K562 (cell line): ENCODE data around the gene HDAC10. TPM values are rescaled to one million over a fixed set of nuclear protein-coding genes. Genes with fewer than 3 reads are reported as not detected.

Experiments used
- ATF7 ChIP-seq: fragments of 450-650 bp; IDR thresholded peaks from 2 replicates; pipeline ENCODE4 v1.7.1; 2014; ENCODE audit warnings: mild to moderate bottlenecking, moderate library complexity
- BRF1 ChIP-seq: IDR thresholded peaks from 3 replicates; pipeline ENCODE4 v1.6.1; 2011; ENCODE audit warnings: borderline replicate concordance, mild to moderate bottlenecking; ENCODE audit not compliant: insufficient read length; ENCODE audit errors: extremely low read depth
- CXXC5 ChIP-seq: fragments of 250-450 bp; sonication (Bioruptor Pico); IDR thresholded peaks from 2 replicates; pipeline ENCODE4 v1.8.0; 2022; ENCODE audit warnings: inconsistent platforms, mild to moderate bottlenecking, moderate library complexity
- ELF1 ChIP-seq: fragments of 200-800 bp; sonication (Bioruptor generic); IDR thresholded peaks from 2 replicates; pipeline ENCODE4 v1.6.1; 2016; ENCODE audit warnings: missing genetic modification characterization, missing compliant biosample characterization
- HCFC1 ChIP-seq: IDR thresholded peaks from 2 replicates; pipeline ENCODE4 v1.6.1; 2012; ENCODE audit warnings: low read depth, low read length, improper control_type of control experiment
- JUN ChIP-seq, 2 experiments: sonication (generic) in 1 of 2; formaldehyde crosslinking in 1 of 2; IDR thresholded peaks; 2 replicates each; pipeline versions ENCODE4 v1.6.1 to v1.8.0; 2012 to 2022; ENCODE audit warnings: borderline replicate concordance in 2 of 2, mild to moderate bottlenecking in 2 of 2, improper control_type of control experiment in 1 of 2, low read depth in 1 of 2, low read length in 1 of 2, missing genetic modification reagents in 1 of 2
- RBM25 ChIP-seq: fragments of 200-400 bp; formaldehyde crosslinking; IDR thresholded peaks from 2 replicates; pipeline ENCODE4 v1.6.1; 2018; ENCODE audit warnings: low read length, low read depth, moderate library complexity; ENCODE audit not compliant: severe bottlenecking
- RCOR1 ChIP-seq, 2 experiments: IDR thresholded peaks; 2 replicates each; pipeline ENCODE4 v1.6.1; 2012; ENCODE audit warnings: low read depth in 2 of 2, low read length in 2 of 2, borderline replicate concordance in 1 of 2, improper control_type of control experiment in 1 of 2
- TAF1 ChIP-seq: IDR thresholded peaks from 2 replicates; pipeline ENCODE4 v1.6.1; 2011; ENCODE audit warnings: mild to moderate bottlenecking, low read length, moderate library complexity; ENCODE audit not compliant: insufficient read depth, control insufficient read depth, severe bottlenecking; ENCODE audit errors: extremely low read depth
- TBL1XR1 ChIP-seq, 2 experiments: IDR thresholded peaks; 2 replicates each; pipeline ENCODE4 v1.6.1; 2012; ENCODE audit warnings: improper control_type of control experiment in 2 of 2, low read length in 2 of 2, mild to moderate bottlenecking in 1 of 2
- TRIM25 ChIP-seq: fragments of 450-650 bp; IDR thresholded peaks from 2 replicates; pipeline ENCODE4 v1.7.0; 2016; ENCODE audit warnings: borderline replicate concordance
- ZC3H11A ChIP-seq: IDR thresholded peaks from 2 replicates; pipeline ENCODE4 v1.6.1; 2012; ENCODE audit warnings: low read depth, low read length, improper control_type of control experiment
- ZC3H8 ChIP-seq: fragments of 450-650 bp; IDR thresholded peaks from 2 replicates; pipeline ENCODE4 v1.6.1; 2017
- ZKSCAN3 ChIP-seq: fragments of 250-450 bp; sonication (Bioruptor Pico); IDR thresholded peaks from 2 replicates; pipeline ENCODE4 v1.4.0; 2020
- ZNF146 ChIP-seq: IDR thresholded peaks from one replicate; pipeline ENCODE4 v1.6.1; 2018; ENCODE audit warnings: missing compliant biosample characterization; ENCODE audit not compliant: unreplicated experiment
- ZNF212 ChIP-seq: fragments of 450-650 bp; formaldehyde crosslinking; IDR thresholded peaks from 2 replicates; pipeline ENCODE4 v1.4.0; 2020; ENCODE audit warnings: mild to moderate bottlenecking
- polyA plus RNA-seq, 8 experiments: library from polyadenylated mRNA; depleted of rRNA in 4 of 8; stranded (reverse) in 5 of 8; unstranded in 3 of 8; fragments of >200 nt; fragmentation: Nextera tagmentation in 2 of 8; fragmentation: Illumina TruSeq in 1 of 8; extraction: Ambion mirVana in 2 of 8; extraction: Trizol in 1 of 8; gene quantifications; 2 replicates each; pipeline versions ENCODE4 v1.2.1 to v1.2.3, GENCODE V29; 2011 to 2014; ENCODE audit warnings: inconsistent platforms in 1 of 8, missing spikeins in 1 of 8
- total RNA-seq, 7 experiments: library from RNA; depleted of rRNA in 6 of 7; stranded (reverse); fragments of >200 nt in 6 of 7; fragmentation: Illumina TruSeq in 2 of 7; extraction: Trizol in 2 of 7; gene quantifications; 2 replicates each; pipeline versions ENCODE4 v1.2.1 to v1.2.3, GENCODE V29; 2011 to 2021; ENCODE audit warnings: low replicate concordance in 1 of 7
- TF ChIP-seq, protein P1 (sequence below), 2 experiments: fragments of 450-650 bp in 1 of 2; sonication (generic) in 1 of 2; formaldehyde crosslinking in 1 of 2; IDR thresholded peaks; 2 replicates each; pipeline versions ENCODE4 v1.7.1 to v1.9.0; 2016 to 2022; ENCODE audit warnings: inconsistent platforms in 1 of 2, mild to moderate bottlenecking in 1 of 2, missing genetic modification reagents in 1 of 2

Gene HDAC10
- total and polyA plus RNA-seq, 9 of the 15 experiments (the other 6 are each of a cell fraction or from before 2014, with no cell fraction given), result 0.10 to 44.2 (median 6.5) TPM

DNA sequence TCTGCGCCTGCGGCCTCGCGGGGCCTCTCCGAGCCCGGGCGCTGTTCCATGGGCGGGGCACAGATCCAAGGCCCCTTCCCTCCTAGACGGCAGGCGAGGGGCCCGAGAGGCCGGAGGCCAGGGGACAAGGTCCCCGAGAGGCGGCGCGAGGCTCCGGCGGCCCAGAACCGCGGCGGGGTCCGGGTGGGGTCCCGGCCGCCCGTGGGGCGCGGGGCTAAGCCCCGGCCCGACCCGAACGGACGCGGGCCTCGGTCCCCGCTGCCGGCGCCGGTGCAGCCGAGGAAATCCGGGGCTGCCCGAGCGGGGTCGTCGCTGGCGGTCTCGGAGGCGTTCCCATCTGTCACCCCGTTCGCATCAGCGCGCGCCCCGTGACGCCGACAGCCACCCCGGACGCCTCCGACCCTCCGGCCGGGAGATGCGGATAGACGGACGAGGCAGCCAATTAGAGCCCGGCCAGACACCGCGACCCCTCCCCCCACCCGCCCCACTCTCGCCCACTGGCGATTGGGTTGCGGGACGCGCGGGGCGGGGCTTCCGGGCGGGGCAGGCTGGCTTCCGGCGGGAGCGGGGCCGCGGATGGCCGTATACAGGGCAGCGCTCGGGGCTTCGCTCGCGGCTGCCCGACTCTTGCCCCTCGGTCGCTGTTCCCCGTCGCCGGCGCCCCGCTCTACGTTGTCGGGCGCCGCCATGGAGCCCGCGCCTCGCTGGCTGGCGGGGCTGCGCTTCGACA is 50.4 kb downstream of the HDAC10 start, which contains the start of gene SELENOO (continued):
- TF ChIP-seq RBM25 (peak; percentile 99), CXXC5 (CRISPR knock-in tag) (peak; percentile 62), ZC3H8 (no peak), JUN (IDR thresholded peaks at IDR 0.05; ENCODE audit: borderline replicate concordance, low read depth, low read length) (no peak), JUN (CRISPR knock-in tag; IDR thresholded peaks at IDR 0.05; ENCODE audit: borderline replicate concordance) (no peak), TBL1XR1 (IDR thresholded peaks at IDR 0.05; ENCODE audit: low read length in 2 of 2) (no peak), TRIM25 (no peak), ZNF146 (CRISPR knock-in tag) (no peak), HCFC1 (peak; percentile 72), ZKSCAN3 (no peak), RCOR1 (IDR thresholded peaks at IDR 0.05; ENCODE audit: borderline replicate concordance in 1 of 2, low read depth in 2 of 2, low read length in 2 of 2) (no peak), ATF7 (peak; percentile 24), ZC3H11A (no peak), ZNF212 (CRISPR knock-in tag) (no peak), BRF1 (no peak), ELF1 (tag) (no peak), TAF1 (peak; percentile 37)
- TF ChIP-seq, protein P1, sequence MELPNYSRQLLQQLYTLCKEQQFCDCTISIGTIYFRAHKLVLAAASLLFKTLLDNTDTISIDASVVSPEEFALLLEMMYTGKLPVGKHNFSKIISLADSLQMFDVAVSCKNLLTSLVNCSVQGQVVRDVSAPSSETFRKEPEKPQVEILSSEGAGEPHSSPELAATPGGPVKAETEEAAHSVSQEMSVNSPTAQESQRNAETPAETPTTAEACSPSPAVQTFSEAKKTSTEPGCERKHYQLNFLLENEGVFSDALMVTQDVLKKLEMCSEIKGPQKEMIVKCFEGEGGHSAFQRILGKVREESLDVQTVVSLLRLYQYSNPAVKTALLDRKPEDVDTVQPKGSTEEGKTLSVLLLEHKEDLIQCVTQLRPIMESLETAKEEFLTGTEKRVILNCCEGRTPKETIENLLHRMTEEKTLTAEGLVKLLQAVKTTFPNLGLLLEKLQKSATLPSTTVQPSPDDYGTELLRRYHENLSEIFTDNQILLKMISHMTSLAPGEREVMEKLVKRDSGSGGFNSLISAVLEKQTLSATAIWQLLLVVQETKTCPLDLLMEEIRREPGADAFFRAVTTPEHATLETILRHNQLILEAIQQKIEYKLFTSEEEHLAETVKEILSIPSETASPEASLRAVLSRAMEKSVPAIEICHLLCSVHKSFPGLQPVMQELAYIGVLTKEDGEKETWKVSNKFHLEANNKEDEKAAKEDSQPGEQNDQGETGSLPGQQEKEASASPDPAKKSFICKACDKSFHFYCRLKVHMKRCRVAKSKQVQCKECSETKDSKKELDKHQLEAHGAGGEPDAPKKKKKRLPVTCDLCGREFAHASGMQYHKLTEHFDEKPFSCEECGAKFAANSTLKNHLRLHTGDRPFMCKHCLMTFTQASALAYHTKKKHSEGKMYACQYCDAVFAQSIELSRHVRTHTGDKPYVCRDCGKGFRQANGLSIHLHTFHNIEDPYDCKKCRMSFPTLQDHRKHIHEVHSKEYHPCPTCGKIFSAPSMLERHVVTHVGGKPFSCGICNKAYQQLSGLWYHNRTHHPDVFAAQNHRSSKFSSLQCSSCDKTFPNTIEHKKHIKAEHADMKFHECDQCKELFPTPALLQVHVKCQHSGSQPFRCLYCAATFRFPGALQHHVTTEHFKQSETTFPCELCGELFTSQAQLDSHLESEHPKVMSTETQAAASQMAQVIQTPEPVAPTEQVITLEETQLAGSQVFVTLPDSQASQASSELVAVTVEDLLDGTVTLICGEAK (IDR thresholded peaks at IDR 0.05), result peak; percentile 93
- TF ChIP-seq, protein P1 (CRISPR knock-in tag; IDR thresholded peaks at IDR 0.05), result no peak
